Smooth muscle cell (in vitro differentiated cells): ENCODE measurements around the gene CDK8. TPM values are rescaled to one million over a fixed set of nuclear protein-coding genes. Genes with fewer than 3 reads are reported as not detected.
A peak's percentile ranks its signal among the peaks of the same experiment; 100 is the strongest.

Source experiments
- DNase-seq: peaks from one replicate; lab custom pipeline; 2025; ENCODE audit not compliant: unreplicated experiment; lab: John Stamatoyannopoulos, UW
- H2AFZ ChIP-seq: fragments of 200-600 bp; sonication (generic); 2 replicates; pipeline ENCODE4 v1.6.0; 2016; ENCODE audit warnings: antibody characterized with exemption, low read depth, mild to moderate bottlenecking
- H3F3A ChIP-seq: fragments of 200-600 bp; sonication (generic); 2 replicates; pipeline ENCODE4 v1.6.0; 2017; ENCODE audit warnings: antibody characterized with exemption, low read depth
- H3K27ac ChIP-seq: fragments of 200-600 bp; sonication (generic); 2 replicates; pipeline ENCODE4 v1.5.1; 2016; ENCODE audit warnings: low read depth, mild to moderate bottlenecking
- H3K27me3 ChIP-seq: fragments of 200-600 bp; sonication (generic); 2 replicates; pipeline ENCODE4 v1.6.1; 2016; ENCODE audit warnings: low read depth, mild to moderate bottlenecking
- H3K36me3 ChIP-seq: fragments of 200-600 bp; sonication (generic); 2 replicates; pipeline ENCODE4 v1.5.1; 2016; ENCODE audit warnings: low read depth
- H3K4me1 ChIP-seq: fragments of 200-600 bp; sonication (generic); 2 replicates; pipeline ENCODE4 v1.5.1; 2016; ENCODE audit warnings: low read depth
- H3K4me2 ChIP-seq: fragments of 200-600 bp; sonication (generic); 2 replicates; pipeline ENCODE4 v1.6.0; 2016; ENCODE audit warnings: mild to moderate bottlenecking
- H3K4me3 ChIP-seq: fragments of 200-600 bp; sonication (generic); 2 replicates; pipeline ENCODE4 v1.5.1; 2016; ENCODE audit warnings: mild to moderate bottlenecking
- H3K79me2 ChIP-seq: fragments of 200-600 bp; sonication (generic); 2 replicates; pipeline ENCODE4 v1.6.0; 2016; ENCODE audit warnings: low read depth, mild to moderate bottlenecking
- H3K9ac ChIP-seq: fragments of 200-600 bp; sonication (generic); 2 replicates; pipeline ENCODE4 v1.6.0; 2016; ENCODE audit warnings: low read depth
- H3K9me3 ChIP-seq: fragments of 200-600 bp; sonication (generic); replicated peaks from 2 replicates; pipeline ENCODE4 v1.5.1; 2016; ENCODE audit warnings: low read depth
- H4K20me1 ChIP-seq: fragments of 200-600 bp; sonication (generic); 2 replicates; pipeline ENCODE4 v1.6.0; 2016; ENCODE audit warnings: low read depth
- WGBS: methylation state at CpG from one replicate; pipeline ENCODE4 v1.1.7; 2016; ENCODE audit warnings: low lambda C conversion rate; 5-methylcytosine and 5-hydroxymethylcytosine counted together
- polyA plus RNA-seq: library from polyadenylated mRNA; unstranded; fragments of >200 nt; fragmentation: Nextera tagmentation; extraction: Ambion mirVana; gene quantifications from 2 replicates; pipeline ENCODE4 v1.2.1, GENCODE V29; 2016
- total RNA-seq: library from RNA; depleted of rRNA; stranded (reverse); fragments of >200 nt; gene quantifications from 2 replicates; pipeline ENCODE4 v1.2.3, GENCODE V29; 2014
- TF ChIP-seq, protein P1 (sequence below): fragments of 200-600 bp; sonication (generic); IDR thresholded peaks from 2 replicates; pipeline ENCODE4 v1.5.1; 2017; ENCODE audit warnings: borderline replicate concordance, mild to moderate bottlenecking, antibody characterized with exemption; ENCODE audit not compliant: insufficient read depth, poor library complexity, severe bottlenecking

The CDK8 gene
- total and polyA plus RNA-seq, 2 experiments from 2014 or later = 12.6 to 45.4 TPM

DNA sequence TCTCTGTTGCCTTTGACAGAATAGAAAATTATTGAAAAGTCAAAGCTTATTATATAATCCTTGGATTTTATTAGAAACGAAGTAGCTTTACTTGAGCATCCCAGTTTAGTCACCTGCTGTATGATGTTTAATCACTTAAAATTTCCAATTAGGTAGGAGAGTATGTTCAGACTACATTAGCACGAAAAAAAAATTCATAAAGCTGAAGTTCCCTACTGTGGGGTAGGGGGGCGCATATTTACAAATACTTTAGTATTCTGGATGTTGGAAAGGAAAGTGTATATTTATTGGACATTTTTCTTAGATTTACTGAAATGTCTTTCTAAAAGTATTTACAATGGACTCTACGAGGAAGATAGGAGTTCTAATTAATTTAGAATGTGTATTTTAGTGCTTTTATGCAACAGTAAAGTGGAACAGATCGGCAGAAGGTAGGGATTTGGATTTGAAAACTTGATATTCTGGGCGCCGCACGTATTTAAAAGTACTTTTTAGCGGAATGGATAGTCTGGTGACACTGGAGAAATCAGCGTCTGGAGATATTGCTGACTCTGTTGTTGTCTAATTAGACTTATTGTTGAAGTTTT lies 1.9 kb downstream of the CDK8 start:
- H3K4me3 ChIP-seq = peak overlapping the region; percentile 87
- TF ChIP-seq, protein P1, sequence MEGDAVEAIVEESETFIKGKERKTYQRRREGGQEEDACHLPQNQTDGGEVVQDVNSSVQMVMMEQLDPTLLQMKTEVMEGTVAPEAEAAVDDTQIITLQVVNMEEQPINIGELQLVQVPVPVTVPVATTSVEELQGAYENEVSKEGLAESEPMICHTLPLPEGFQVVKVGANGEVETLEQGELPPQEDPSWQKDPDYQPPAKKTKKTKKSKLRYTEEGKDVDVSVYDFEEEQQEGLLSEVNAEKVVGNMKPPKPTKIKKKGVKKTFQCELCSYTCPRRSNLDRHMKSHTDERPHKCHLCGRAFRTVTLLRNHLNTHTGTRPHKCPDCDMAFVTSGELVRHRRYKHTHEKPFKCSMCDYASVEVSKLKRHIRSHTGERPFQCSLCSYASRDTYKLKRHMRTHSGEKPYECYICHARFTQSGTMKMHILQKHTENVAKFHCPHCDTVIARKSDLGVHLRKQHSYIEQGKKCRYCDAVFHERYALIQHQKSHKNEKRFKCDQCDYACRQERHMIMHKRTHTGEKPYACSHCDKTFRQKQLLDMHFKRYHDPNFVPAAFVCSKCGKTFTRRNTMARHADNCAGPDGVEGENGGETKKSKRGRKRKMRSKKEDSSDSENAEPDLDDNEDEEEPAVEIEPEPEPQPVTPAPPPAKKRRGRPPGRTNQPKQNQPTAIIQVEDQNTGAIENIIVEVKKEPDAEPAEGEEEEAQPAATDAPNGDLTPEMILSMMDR = no peak
- peaks cover 65% of the 10 kb centered on the region for H3K79me2 ChIP-seq
- 54% methylated on average over 10 of the region's 10 CpGs for WGBS
- H3K27me3 ChIP-seq = no peaks in the 10 kb centered on the region
- no peak for DNase-seq
- H3K27ac ChIP-seq = no peak overlapping the region
- no peaks in the 10 kb centered on the region for H3F3A ChIP-seq
- H3K9me3 ChIP-seq = no peaks in the 10 kb centered on the region
- H3K36me3 ChIP-seq = no peaks in the 10 kb centered on the region
- H3K4me2 ChIP-seq = peak overlapping the region; percentile 91
- H2AFZ ChIP-seq = no peak overlapping the region
- H4K20me1 ChIP-seq = peaks cover 58% of the 10 kb centered on the region
- H3K9ac ChIP-seq = no peak overlapping the region
- H3K4me1 ChIP-seq = peaks cover 35% of the 10 kb centered on the region

GRCh38 chr13:26257049-26257448 lies 3.1 kb downstream of the CDK8 start:
- H3K9me3 ChIP-seq = no peaks in the 10 kb centered on the region
- no peaks in the 10 kb centered on the region for H3K36me3 ChIP-seq
- peaks cover 71% of the 10 kb centered on the region for H4K20me1 ChIP-seq
- no peak overlapping the region for H2AFZ ChIP-seq
- 54% methylated on average over 2 of the region's 2 CpGs for WGBS
- TF ChIP-seq, protein P1 = no peak
- H3F3A ChIP-seq = no peaks in the 10 kb centered on the region
- no peak overlapping the region for H3K27ac ChIP-seq
- peak overlapping the region; percentile 91 for H3K4me2 ChIP-seq
- no peak for DNase-seq
- H3K79me2 ChIP-seq = peaks cover 78% of the 10 kb centered on the region
- H3K27me3 ChIP-seq = no peaks in the 10 kb centered on the region
- no peak overlapping the region for H3K9ac ChIP-seq
- peak overlapping the region; percentile 87 for H3K4me3 ChIP-seq
- H3K4me1 ChIP-seq = peaks cover 38% of the 10 kb centered on the region

GRCh38 chr13:26259634-26260033 lies 5.7 kb downstream of the CDK8 start:
- DNase-seq = no peak
- 90% methylated on average over 3 of the region's 3 CpGs for WGBS
- Histone ChIP-seq H3K4me2 (no peak overlapping the region), H3K27me3 (no peaks in the 10 kb centered on the region), H3K4me3 (no peak overlapping the region), H4K20me1 (peaks cover 86% of the 10 kb centered on the region), H3K27ac (no peak overlapping the region), H3K79me2 (peaks cover 100% of the 10 kb centered on the region), H3K9me3 (no peaks in the 10 kb centered on the region), H3K9ac (no peak overlapping the region), H2AFZ (no peak overlapping the region), H3F3A (no peaks in the 10 kb centered on the region), H3K4me1 (peaks cover 38% of the 10 kb centered on the region), H3K36me3 (no peaks in the 10 kb centered on the region)
- TF ChIP-seq, protein P1 = no peak

DNA sequence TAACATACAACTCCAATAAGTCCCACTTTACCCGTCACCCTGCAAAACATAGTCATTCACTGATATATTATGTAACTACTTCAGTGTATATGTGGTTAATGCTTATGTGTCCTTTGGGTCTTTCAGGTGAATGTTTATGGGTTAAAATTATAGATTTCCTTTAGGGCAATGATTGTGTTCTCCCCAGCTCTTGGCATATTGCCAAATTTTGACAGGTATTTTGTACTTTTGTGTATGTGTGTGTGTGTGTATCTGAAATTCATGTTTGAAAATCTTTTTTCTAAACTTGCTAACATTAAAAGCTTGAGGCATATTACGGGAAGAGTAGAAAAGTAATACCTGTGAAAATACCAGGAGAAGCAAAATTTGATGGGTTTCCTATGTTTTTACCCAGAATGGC lies 8.2 kb downstream of the CDK8 start:
- Histone ChIP-seq H3K9ac (no peak overlapping the region), H3K4me1 (peaks cover 19% of the 10 kb centered on the region), H3K36me3 (no peaks in the 10 kb centered on the region), H3K9me3 (no peaks in the 10 kb centered on the region), H3K4me2 (no peak overlapping the region), H4K20me1 (peaks cover 89% of the 10 kb centered on the region), H3K4me3 (no peak overlapping the region), H3K27me3 (no peaks in the 10 kb centered on the region), H2AFZ (no peak overlapping the region), H3K27ac (no peak overlapping the region), H3F3A (no peaks in the 10 kb centered on the region), H3K79me2 (peaks cover 100% of the 10 kb centered on the region)
- TF ChIP-seq, protein P1 = no peak
- DNase-seq = no peak
- WGBS = 96% methylated on average over 2 of the region's 2 CpGs
